ENCODE results near the gene NEURL1.

DNA sequence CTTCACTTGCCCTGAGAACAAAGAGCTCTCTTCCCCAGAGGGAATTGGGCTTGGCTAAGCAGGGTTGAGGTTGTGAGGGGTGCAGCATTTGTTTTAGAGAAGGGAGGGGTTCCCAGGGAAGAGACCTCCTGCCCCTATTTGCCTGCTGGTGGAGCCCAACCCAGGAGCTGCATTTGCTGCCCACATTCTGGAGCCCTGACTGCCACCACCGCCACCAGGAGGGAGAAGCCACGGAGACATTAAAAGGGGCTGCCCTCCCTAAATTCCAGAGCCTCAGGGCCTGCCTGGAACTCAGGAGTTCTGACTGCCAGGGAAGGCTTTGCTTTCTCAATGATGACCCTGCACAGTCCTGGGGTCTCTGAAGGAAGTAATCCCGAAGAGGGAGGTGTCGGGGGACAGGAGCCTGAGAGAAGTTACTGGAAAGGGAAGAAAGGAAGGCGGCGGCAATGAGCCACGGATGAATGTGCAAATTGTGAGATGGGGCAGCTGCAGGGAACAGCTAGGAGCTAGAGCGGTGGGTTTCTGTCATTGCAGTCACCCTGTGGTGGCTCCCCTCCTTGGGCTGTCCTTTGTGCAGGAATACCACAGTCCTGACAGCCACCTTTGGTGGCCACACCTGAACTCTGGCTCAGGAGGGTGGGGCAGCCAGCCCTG, 51.3 kb downstream of the NEURL1 start:
- TF ChIP-seq, protein P1, sequence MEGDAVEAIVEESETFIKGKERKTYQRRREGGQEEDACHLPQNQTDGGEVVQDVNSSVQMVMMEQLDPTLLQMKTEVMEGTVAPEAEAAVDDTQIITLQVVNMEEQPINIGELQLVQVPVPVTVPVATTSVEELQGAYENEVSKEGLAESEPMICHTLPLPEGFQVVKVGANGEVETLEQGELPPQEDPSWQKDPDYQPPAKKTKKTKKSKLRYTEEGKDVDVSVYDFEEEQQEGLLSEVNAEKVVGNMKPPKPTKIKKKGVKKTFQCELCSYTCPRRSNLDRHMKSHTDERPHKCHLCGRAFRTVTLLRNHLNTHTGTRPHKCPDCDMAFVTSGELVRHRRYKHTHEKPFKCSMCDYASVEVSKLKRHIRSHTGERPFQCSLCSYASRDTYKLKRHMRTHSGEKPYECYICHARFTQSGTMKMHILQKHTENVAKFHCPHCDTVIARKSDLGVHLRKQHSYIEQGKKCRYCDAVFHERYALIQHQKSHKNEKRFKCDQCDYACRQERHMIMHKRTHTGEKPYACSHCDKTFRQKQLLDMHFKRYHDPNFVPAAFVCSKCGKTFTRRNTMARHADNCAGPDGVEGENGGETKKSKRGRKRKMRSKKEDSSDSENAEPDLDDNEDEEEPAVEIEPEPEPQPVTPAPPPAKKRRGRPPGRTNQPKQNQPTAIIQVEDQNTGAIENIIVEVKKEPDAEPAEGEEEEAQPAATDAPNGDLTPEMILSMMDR (IDR thresholded peaks at IDR 0.05): no peak
- TF ChIP-seq POLR2A (IDR thresholded peaks at IDR 0.05): no peak

Data from esophagus squamous epithelium (tissue), 4 donors.